ENCODE results near the gene UTP15.

Gene UTP15

DNA sequence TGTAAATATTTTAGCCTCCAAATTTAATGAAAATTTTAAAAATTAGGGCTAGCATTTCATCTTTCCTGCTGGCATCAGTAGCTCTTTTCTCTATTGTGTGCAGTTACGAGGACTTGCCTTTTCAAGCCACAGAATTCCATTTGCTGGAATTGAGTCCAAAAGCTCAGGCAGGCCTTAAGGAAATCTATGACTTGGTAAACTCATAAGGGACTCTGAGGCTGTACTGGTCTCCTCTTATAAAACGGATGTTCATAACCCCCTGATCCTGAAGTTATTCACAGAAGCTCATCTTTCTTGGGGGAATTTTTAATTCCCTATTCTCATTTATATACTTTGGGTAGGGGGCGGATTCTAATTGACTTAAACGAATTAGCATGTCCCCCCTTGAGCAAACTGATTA lies 23.5 kb upstream of the UTP15 start:
- peak in 1 of 2 donors; percentile 11 for DNase-seq (ENCODE audit: low read depth in 2 of 2)
- H3K4me3 ChIP-seq (replicated peaks in 1 of 2; ENCODE audit: low read depth in 2 of 2, low read length in 2 of 2), result no peak overlapping the region
- TF ChIP-seq CTCF (IDR thresholded peaks at IDR 0.05; ENCODE audit: low read depth, low read length), result no peak

GRCh38 chr5:73544429-73545402 lies 20.8 kb upstream of the UTP15 start:
- TF ChIP-seq CTCF (IDR thresholded peaks at IDR 0.05; ENCODE audit: low read depth, low read length), result no peak
- DNase-seq (ENCODE audit: low read depth in 2 of 2), result peak; percentile 37 to 52
- H3K4me3 ChIP-seq (replicated peaks in 1 of 2; ENCODE audit: low read depth in 2 of 2, low read length in 2 of 2), result no peak overlapping the region

- TF ChIP-seq CTCF (IDR thresholded peaks at IDR 0.05; ENCODE audit: low read depth, low read length), result no peak
- no peak for DNase-seq (ENCODE audit: low read depth in 2 of 2)
Observed at GRCh38 chr5:73545403-73545779, 20.2 kb upstream of the UTP15 start.

DNA sequence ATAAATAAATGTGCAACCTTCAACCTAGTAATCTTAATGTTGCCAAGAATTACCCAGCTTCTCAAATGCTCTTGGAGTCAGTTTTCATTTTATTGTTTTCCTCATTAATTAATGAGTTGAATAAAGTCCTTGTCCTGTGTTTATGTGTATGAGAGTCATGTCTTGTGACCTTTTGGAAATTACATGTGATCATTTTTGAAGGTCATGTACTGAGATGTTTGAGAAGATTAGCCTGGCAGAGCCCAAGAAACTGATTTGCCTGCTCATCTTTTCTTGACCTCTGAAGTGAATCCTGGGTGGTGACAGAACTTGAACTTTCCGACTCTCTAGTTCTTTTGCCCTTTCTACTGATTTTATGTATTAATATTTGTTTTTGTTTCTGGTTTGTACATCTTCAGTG lies 15.5 kb upstream of the UTP15 start:
- no peak for TF ChIP-seq CTCF (IDR thresholded peaks at IDR 0.05; ENCODE audit: low read depth, low read length)
- no peak overlapping the region for H3K4me3 ChIP-seq (replicated peaks in 1 of 2; ENCODE audit: low read depth in 2 of 2, low read length in 2 of 2)
- DNase-seq (ENCODE audit: low read depth in 2 of 2), result no peak

More at GRCh38 chr5:73545403-73545779, 20.2 kb upstream of the UTP15 start:
- no peak overlapping the region for H3K4me3 ChIP-seq (replicated peaks in 1 of 2; ENCODE audit: low read depth in 2 of 2, low read length in 2 of 2)

GRCh38 chr5:73552642-73553041 lies 12.9 kb upstream of the UTP15 start:
- no peak for TF ChIP-seq CTCF (IDR thresholded peaks at IDR 0.05; ENCODE audit: low read depth, low read length)
- H3K4me3 ChIP-seq (replicated peaks in 1 of 2; ENCODE audit: low read depth in 2 of 2, low read length in 2 of 2), result no peak overlapping the region
- no peak for DNase-seq (ENCODE audit: low read depth in 2 of 2)

DNA sequence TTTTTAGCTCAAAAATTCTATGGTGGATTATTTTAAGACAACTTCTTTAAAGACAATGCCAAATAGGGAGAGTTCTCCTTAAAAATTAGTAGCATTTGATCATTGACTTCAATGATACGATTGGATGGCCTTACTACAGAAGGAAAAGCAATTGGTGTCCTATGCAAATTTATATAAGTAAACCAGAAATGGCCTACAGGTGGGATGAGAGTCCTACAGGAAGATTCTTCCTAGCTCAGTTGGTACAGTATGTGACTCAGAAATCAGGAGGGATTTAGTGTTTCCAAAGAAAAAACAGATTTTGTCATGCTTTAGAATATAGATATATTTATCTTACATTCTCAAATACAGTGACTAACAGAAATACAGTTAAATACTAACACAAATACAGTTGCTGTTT lies 6.6 kb upstream of the UTP15 start:
- DNase-seq (ENCODE audit: low read depth in 2 of 2), result peak in 1 of 2 donors; percentile 43
- peak; percentile 27 for TF ChIP-seq CTCF (IDR thresholded peaks at IDR 0.05; ENCODE audit: low read depth, low read length)

More for the DNA sequence above, 6.6 kb upstream of the UTP15 start:
- H3K4me3 ChIP-seq (replicated peaks in 1 of 2; ENCODE audit: low read depth in 2 of 2, low read length in 2 of 2), result no peak overlapping the region

Measured in cardiac fibroblast (primary cell).